GM18505 (cell line): ENCODE data around the gene CELA2A.

Experiments
- ATAC-seq: cut with Tn5 transposase; IDR thresholded peaks from one replicate; pipeline ENCODE4 v1.9.1; 2021; ENCODE audit not compliant: unreplicated experiment
- POLR2A ChIP-seq: IDR thresholded peaks from 4 replicates; pipeline ENCODE4 v1.6.1; 2011; ENCODE audit warnings: borderline replicate concordance; ENCODE audit not compliant: insufficient read depth, insufficient read length; ENCODE audit errors: extremely low read depth

The CELA2A gene

GRCh38 chr1:15456313-15456954 lies at the start of gene CELA2A:
CELA2A (plus strand) TSS chr1:15456732; CDS start chr1:15456754, 22 bp downstream.
- ATAC-seq: no peak
- TF ChIP-seq POLR2A: no peak

DNA sequence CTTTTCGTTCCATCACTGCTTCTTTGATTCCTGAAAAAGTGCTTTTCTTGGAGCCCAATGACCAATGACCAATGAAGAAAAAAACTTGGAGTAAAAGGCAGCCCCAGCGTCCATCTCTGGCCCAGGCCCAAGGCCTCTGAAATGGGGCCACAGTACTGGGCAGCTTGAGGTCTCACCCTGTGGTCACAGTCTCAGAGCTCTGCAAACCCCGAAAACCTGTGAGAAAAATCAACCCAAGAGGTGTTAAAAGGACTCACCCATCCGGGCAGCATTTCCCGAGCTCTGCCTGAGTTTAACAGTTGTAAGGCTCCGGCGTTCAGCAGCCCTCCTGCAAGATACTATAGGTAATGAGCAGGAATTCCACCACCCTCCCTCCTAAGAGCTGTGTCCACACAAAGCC lies 49.0 kb upstream of the CELA2A start:
- ATAC-seq: no peak
- TF ChIP-seq POLR2A: no peak

DNA sequence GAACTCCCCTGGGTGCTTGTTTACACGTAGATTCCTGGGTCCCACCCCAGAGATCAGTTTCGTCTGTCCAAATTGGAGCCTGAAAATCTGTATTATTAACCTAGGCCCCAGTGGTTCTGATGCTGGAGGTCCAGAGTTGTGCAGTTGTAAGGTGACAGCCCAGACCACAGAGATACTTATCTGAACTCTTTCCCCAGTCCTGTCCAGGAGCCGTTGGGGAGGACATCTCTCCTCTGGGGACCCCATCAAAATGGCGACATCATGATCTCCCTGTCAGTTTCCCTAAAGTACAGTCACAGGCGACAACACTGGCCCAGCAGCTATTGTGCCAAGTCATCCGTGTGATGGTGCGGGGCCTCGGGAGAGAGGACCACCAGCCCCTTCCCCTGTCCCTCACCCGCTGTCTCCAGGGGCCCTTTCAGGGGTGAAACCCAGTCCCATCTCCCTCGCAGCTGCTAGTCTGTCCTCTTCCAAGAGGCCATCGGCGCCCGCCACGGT lies 47.6 kb upstream of the CELA2A start:
- ATAC-seq: no peak
- no peak for TF ChIP-seq POLR2A

DNA sequence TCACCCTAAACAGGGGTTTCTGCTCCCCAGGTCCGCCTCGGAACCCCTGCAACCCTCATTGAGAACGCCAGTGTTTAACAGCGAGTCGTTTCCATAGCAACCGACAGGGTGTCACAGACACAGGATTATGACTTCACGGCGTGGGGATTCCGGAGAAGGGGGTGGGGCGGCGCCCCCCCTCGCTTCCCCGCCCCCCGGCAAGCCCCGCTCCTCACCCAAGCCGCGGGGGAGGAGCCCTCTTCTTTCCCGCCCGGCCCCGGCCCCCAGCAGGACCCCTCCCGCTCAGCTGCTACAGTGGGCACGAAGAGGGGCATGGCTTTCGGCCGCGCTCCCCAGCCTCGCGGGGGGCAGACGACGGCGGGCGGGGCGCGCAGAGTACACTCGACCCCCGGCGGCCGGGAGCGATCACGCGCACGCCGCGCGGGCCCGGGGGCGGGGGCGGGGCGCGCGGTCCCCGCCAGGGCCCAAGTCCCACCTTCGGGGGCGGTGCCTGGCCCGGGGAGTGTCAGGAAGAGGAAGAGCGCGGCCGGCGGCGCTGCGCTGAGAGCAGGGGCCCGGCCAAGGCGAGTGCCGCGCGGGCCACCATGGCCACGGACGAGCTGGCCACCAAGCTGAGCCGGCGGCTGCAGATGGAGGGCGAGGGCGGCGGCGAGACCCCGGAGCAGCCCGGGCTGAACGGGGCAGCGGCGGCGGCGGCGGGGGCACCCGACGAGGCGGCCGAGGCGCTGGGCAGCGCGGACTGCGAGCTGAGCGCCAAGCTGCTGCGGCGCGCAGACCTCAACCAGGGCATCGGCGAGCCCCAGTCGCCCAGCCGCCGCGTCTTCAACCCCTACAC lies 46.9 kb upstream of the CELA2A start, which contains the start of gene EFHD2:
Gene EFHD2 (plus strand): TSS at position 501 of the 835 bp plus-strand sequence. CDS start 84 bp downstream, at position 585.
- ATAC-seq: peak; percentile 59

DNA sequence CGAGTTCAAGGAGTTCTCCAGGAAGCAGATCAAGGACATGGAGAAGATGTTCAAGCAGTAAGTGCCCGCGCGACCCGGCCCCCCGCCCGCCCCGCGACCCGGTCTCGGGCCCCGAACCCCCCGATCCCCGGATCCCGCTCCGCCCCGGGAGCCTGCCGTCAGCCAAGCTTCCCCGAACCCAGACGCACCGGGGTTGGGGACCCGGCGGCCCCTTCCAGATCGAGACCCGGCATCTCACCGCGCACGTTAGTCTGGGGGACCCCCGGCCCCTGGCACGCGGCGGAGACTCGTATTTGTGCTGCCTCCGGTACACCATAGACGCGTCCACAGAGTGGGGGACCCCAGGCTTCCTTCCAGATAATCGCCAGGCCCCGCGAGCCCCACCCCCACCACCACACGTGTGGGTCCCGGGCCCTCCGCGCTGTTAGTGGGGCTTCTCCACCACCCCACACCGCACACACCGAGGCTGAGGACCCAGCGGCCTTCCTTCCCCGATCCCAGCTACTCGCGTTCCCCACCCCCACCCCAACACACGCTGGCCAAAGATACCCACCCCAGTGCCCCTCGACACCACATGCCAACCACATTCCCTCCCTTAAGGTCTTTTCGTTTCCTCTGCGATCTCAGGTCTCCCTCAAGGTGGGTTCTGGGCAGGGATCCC lies 46.2 kb upstream of the CELA2A start:
- peak; percentile 3 for ATAC-seq
- TF ChIP-seq POLR2A: no peak

More for the DNA sequence above, 46.9 kb upstream of the CELA2A start, which contains the start of gene EFHD2:
- peak; percentile 91 for TF ChIP-seq POLR2A

DNA sequence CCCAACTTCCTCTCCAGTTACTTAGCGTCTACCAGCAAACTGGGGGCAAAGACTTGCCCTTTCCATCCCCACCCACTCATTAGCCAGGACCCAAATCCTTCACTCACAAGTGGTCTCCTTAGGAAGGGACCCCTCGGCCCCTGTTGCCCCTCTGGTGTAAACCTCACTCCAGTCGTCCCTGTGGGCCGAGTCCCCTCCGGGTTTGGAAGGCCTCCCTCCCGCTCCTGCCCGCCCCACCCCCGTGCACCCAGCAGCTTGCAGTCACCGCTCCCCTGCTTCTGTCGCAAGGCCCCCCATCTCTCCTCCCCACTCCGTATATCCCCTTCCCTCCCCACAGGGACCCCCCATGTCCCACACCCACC lies 45.7 kb upstream of the CELA2A start:
- ATAC-seq: no peak
- no peak for TF ChIP-seq POLR2A

- no peak for TF ChIP-seq POLR2A
- ATAC-seq: peak; percentile 41
Observed at GRCh38 chr1:15411593-15412137, 44.9 kb upstream of the CELA2A start.

DNA sequence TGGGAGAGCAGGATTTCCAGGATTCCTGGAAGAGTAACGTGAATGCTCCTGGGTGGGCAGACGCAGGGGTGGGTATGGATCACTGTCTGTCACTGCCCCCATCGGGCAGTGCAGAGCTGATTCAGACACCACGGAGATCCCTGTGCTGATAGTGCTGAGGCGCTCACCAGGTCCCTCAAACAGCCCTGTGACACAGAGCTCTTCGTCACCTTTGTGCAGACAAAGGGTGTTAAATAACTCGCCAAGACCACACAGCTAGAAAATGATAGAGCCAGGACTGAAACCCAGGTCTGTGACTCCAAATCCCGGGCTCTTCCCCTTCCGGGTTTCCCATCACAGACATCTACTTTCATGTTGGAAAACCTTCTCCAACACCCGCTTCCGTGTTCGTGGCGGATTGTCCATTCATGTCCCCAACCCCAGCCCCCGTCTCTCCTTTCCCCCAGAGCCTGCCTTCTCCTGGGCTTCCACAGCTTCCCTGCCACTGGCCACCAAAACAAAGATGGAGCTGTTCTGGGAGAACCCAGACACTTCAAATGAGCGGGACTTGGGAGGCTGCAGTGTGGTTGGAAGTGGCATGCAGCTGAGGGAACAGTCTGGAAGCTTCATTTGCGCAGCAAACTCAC lies 44.2 kb upstream of the CELA2A start:
- ATAC-seq: no peak

DNA sequence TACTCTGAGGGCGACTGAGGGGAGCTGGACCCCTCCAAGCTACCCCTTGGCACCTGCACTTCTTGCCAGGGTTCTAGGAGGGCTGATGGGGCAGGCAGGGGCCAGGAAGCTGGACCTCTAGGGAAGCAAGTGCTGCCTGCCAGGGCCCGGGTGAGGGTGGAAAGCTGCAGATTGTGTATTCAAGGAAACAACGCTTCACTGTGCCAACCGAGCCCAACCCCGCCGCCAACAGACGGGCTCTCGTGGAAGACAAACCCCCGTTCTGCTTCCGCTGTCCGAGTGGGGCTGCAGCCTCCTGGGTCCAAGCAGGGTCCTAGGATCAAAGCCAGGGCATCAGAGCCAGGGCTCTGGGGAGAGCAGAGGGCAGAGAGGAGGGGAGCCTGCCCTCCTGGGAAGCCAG lies 43.7 kb upstream of the CELA2A start:
- no peak for ATAC-seq
- TF ChIP-seq POLR2A: no peak

More for the DNA sequence above, 44.2 kb upstream of the CELA2A start:
- TF ChIP-seq POLR2A: no peak

DNA sequence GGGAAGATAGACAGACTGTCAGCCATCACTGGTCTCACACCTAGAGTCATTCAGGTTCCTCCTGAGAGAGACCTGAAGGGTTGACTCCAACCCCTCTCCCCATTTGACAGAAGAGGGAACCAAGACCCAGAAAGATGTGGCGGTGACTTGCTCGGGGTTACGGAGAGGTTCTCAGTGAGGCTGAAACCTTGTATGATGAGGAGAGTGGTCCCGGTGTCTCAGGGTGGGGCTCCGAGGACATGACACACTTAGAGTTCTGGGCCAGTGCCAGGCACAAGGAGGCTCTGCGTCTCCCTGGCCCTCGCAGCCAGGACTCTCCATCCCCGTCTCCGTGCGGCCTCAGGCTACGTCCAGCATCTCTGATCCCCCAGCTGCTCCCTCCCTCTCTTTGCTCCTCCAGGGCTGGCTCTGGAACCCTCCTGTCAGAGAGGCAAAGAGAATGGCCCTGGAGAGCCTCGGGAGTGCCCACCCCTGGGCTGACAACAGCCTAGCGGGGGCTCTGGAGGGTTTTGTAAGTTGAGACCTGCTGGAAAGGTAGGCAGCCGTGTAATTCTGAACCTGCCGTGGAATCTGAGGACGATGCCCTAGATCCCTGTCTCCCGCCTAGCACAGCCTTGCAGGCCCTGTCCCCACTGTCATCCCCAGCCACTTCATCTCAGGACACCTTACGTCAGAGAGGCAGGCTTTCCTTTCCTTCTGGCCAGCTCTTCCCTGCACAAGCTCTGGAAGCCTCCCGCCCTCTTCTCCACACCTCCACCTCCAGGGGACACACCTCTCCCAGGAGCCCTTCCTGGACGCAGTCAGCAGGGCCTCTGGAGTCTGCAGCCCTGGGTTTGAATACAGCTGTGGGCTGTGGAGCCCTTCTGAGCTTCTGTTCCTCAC lies 42.7 kb upstream of the CELA2A start:
- no peak for ATAC-seq
- TF ChIP-seq POLR2A: no peak

GRCh38 chr1:15414445-15414983 lies 42.0 kb upstream of the CELA2A start:
- no peak for ATAC-seq
- TF ChIP-seq POLR2A: no peak
